Endothelial cell of umbilical vein (primary cell): Measurements from ENCODE around the gene RAB6B. TPM values are rescaled to one million over a fixed set of nuclear protein-coding genes. Genes with fewer than 3 reads are reported as not detected.

Source experiments
- BruUV-seq: library from RNA; stranded (reverse); fragments of 400-500 nt; replicated peaks from 2 replicates; lab custom pipeline; 2021; lab: Mats Ljungman, UMichigan
- CTCF ChIA-PET: fragments of 300-600, 350-600 bp; sonication (Branson Sonifier 250); formaldehyde crosslinking; loops from one replicate; lab custom pipeline; 2021; ENCODE audit warnings: antibody characterized with exemption, inconsistent platforms; lab: Charles Lee
- POLR2A ChIA-PET: fragments of 300-600, 350-600 bp; sonication (Branson Sonifier 250); formaldehyde crosslinking; loops from one replicate; lab custom pipeline; 2021; ENCODE audit warnings: antibody characterized with exemption, inconsistent platforms; lab: Charles Lee
- DNase-seq: peaks from one replicate; pipeline ENCODE4 v3.0.0-alpha.2; 2011; ENCODE audit warnings: low read depth, low spot score
- FAIRE-seq: peaks from 2 replicates; lab custom pipeline; 2011; peaks lifted over from hg19 to GRCh38; lab: Jason Lieb, UNC
- H2AFZ ChIP-seq: 2 replicates; pipeline ENCODE4 v1.6.0; 2012; ENCODE audit warnings: low read depth, low read length, control low read depth, inconsistent platforms
- H3K27ac ChIP-seq: 2 replicates; pipeline ENCODE4 v1.5.1; 2011; ENCODE audit warnings: low read depth, mild to moderate bottlenecking, control low read depth, low read length, moderate library complexity; ENCODE audit not compliant: insufficient read depth
- H3K27me3 ChIP-seq, 2 experiments: 2 replicates each; pipeline versions ENCODE4 v1.6.0 to v1.6.1; 2011; ENCODE audit warnings: low read length in 2 of 2, mixed read lengths in 1 of 2; ENCODE audit not compliant: control insufficient read depth in 2 of 2, insufficient read depth in 2 of 2
- H3K36me3 ChIP-seq, 2 experiments: 2 replicates in 1 of 2; 3 replicates in 1 of 2; pipeline ENCODE4 v1.5.1; 2011; ENCODE audit warnings: low read length in 2 of 2, mild to moderate bottlenecking in 1 of 2, moderate library complexity in 1 of 2; ENCODE audit not compliant: control insufficient read depth in 2 of 2, insufficient read depth in 2 of 2; ENCODE audit errors: extremely low read depth in 1 of 2
- H3K4me1 ChIP-seq: 3 replicates; pipeline ENCODE4 v1.5.1; 2011; ENCODE audit warnings: mild to moderate bottlenecking, low read length; ENCODE audit not compliant: control insufficient read depth, insufficient read depth; ENCODE audit errors: extremely low read depth
- H3K4me2 ChIP-seq: 2 replicates; pipeline ENCODE4 v1.6.1; 2011; ENCODE audit warnings: low read length, control low read depth, mixed read lengths; ENCODE audit not compliant: insufficient read depth
- H3K4me3 ChIP-seq, 3 experiments: fragments of 200-600 bp in 1 of 3; sonication (generic), shearing (Covaris generic) in 1 of 3; replicated peaks in 1 of 3; 2 replicates each; pipeline ENCODE4 v1.5.1; 2011 to 2016; ENCODE audit warnings: control low read depth in 3 of 3, low read length in 3 of 3, mild to moderate bottlenecking in 2 of 3, inconsistent platforms in 1 of 3, low read depth in 1 of 3, moderate library complexity in 1 of 3; ENCODE audit not compliant: insufficient read depth in 1 of 3
- H3K79me2 ChIP-seq: 2 replicates; pipeline ENCODE4 v1.6.0; 2012; ENCODE audit warnings: low read length, inconsistent platforms; ENCODE audit not compliant: control insufficient read depth, insufficient read depth
- H3K9ac ChIP-seq: replicated peaks from 2 replicates; pipeline ENCODE3; 2011; ENCODE audit warnings: low read length, control low read depth; ENCODE audit not compliant: insufficient read depth; ENCODE audit errors: extremely low read depth
- H3K9me1 ChIP-seq: replicated peaks from 3 replicates; pipeline ENCODE4 v1.6.0; 2011; ENCODE audit warnings: mild to moderate bottlenecking, low read length; ENCODE audit not compliant: control insufficient read depth, insufficient read depth; ENCODE audit errors: extremely low read depth
- H3K9me3 ChIP-seq: replicated peaks from 2 replicates; pipeline ENCODE4 v1.5.1; 2012; ENCODE audit warnings: low read length, inconsistent platforms; ENCODE audit not compliant: control insufficient read depth, insufficient read depth
- H4K20me1 ChIP-seq: replicated peaks from 2 replicates; pipeline ENCODE3; 2011; ENCODE audit warnings: mild to moderate bottlenecking, low read length; ENCODE audit not compliant: control insufficient read depth, insufficient read depth; ENCODE audit errors: extremely low read depth
- EZH2 ChIP-seq: IDR thresholded peaks from 2 replicates; pipeline ENCODE4 v1.6.1; 2012; ENCODE audit warnings: borderline replicate concordance, low read depth, mild to moderate bottlenecking, moderate library complexity, low read length, inconsistent platforms; ENCODE audit not compliant: severe bottlenecking
- FOS ChIP-seq: IDR thresholded peaks from 2 replicates; pipeline ENCODE4 v1.6.1; 2011; ENCODE audit warnings: mild to moderate bottlenecking, low read length, moderate library complexity, borderline replicate concordance; ENCODE audit not compliant: insufficient read depth
- GATA2 ChIP-seq: IDR thresholded peaks from 2 replicates; pipeline ENCODE4 v1.7.0; 2011; ENCODE audit warnings: low read depth, mild to moderate bottlenecking, moderate library complexity, mixed read lengths, low read length; ENCODE audit not compliant: insufficient read length, insufficient read depth
- JUN ChIP-seq: IDR thresholded peaks from 2 replicates; pipeline ENCODE4 v1.6.1; 2011; ENCODE audit warnings: borderline replicate concordance, low read depth; ENCODE audit not compliant: insufficient read length, insufficient read depth
- MYC ChIP-seq: IDR thresholded peaks from one replicate; pipeline ENCODE4 v1.6.1; 2011; ENCODE audit warnings: mild to moderate bottlenecking, low read depth, low read length
- POLR2A ChIP-seq: IDR thresholded peaks from 2 replicates; pipeline ENCODE4 v1.6.1; 2012; ENCODE audit warnings: low read depth, mild to moderate bottlenecking, control low read depth, low read length
- POLR2AphosphoS5 ChIP-seq: IDR thresholded peaks from 2 replicates; pipeline ENCODE4 v1.6.1; 2012; ENCODE audit warnings: low read depth, mild to moderate bottlenecking, control low read depth, low read length, moderate library complexity; ENCODE audit not compliant: insufficient read depth
- dilution Hi-C: fragments of 300-500 bp; cut with MboI; formaldehyde crosslinking; loops from one replicate; pipeline ENCODE4 v1.15.0; 2019; ENCODE audit warnings: low sequenced_read_pairs; ENCODE audit not compliant: extremely low pct_ligation_motif_present
- intact Hi-C: fragments of 100-400 bp; cut with micrococcal nuclease; formaldehyde crosslinking; loops from one replicate; pipeline ENCODE4 v1.10.0; 2022
- polyA plus RNA-seq, 4 experiments: library from polyadenylated mRNA; depleted of rRNA in 3 of 4; stranded (reverse) in 3 of 4; unstranded in 1 of 4; fragments of >200 nt; gene quantifications; 2 replicates each; pipeline versions ENCODE4 v1.2.1 to v1.2.3, GENCODE V29; 2011 to 2012; ENCODE audit warnings: missing spikeins in 1 of 4
- total RNA-seq: library from RNA; stranded (reverse); gene quantifications from 2 replicates; pipeline ENCODE4 v1.2.3, GENCODE V29; 2021
- TF ChIP-seq, protein P1 (sequence below): IDR thresholded peaks from 2 replicates; pipeline ENCODE4 v1.6.1; 2011; ENCODE audit not compliant: insufficient read depth, insufficient read length
- TF ChIP-seq, protein P2 (sequence below), 2 donors: IDR thresholded peaks; 1 replicate in 1 of 2; 2 replicates in 1 of 2; pipeline ENCODE4 v1.5.1; 2011; ENCODE audit warnings: low read length in 2 of 2, mild to moderate bottlenecking in 2 of 2, moderate library complexity in 2 of 2, control low read depth in 1 of 2, inconsistent platforms in 1 of 2, low read depth in 1 of 2; ENCODE audit not compliant: insufficient read depth in 1 of 2; ENCODE audit errors: extremely low read depth in 1 of 2

RAB6B gene
- total and polyA plus RNA-seq, 2 donors (not counting 3 experiments of a cell fraction or from before 2014, with no cell fraction given): 1.7 to 6.7 TPM

DNA sequence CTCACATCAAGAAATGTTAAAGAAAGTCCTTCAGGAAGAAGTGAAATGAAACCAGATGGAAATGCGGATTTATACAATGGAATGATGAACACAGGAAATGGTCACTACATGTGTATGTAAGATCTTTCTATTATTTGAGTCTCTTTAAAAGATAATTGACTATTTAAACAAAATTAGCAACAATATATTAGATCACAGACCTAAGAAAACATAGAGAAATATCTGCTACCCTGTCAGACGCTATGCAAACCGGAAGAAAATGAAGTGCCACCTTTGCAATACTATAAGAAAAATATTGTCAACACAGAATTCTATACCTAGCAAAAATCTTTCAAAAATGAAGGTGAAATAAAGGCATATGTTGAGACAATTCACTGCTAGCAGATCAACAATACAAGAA lies 17.2 kb downstream of the RAB6B start:
- Histone ChIP-seq H3K27ac (no peak overlapping the region), H3K4me1 (peaks cover 9% of the 10 kb centered on the region), H4K20me1 (no peaks in the 10 kb centered on the region), H2AFZ (no peak overlapping the region), H3K4me2 (no peak overlapping the region), H3K9me3 (no peaks in the 10 kb centered on the region), H3K9ac (no peak overlapping the region), H3K27me3 (no peaks in the 10 kb centered on the region), H3K36me3 (no peaks in the 10 kb centered on the region), H3K9me1 (no peaks in the 10 kb centered on the region), H3K4me3 (no peak overlapping the region), H3K79me2 (no peaks in the 10 kb centered on the region)
- dilution Hi-C loops (no loop called here), intact Hi-C loops (no loop called here)
- no peak for FAIRE-seq
- DNase-seq: no peak
- ChIA-PET CTCF (interaction anchor here (1.3 kb wide), 1 partner anchor 9 kb away, joined by 3 read pairs; no protein-coding TSS in a partner anchor), POLR2A (no interaction called here)
- TF ChIP-seq JUN (no peak), POLR2A (no peak), FOS (no peak), EZH2 (no peak), POLR2AphosphoS5 (no peak), MYC (no peak), GATA2 (no peak)
- TF ChIP-seq, protein P1, sequence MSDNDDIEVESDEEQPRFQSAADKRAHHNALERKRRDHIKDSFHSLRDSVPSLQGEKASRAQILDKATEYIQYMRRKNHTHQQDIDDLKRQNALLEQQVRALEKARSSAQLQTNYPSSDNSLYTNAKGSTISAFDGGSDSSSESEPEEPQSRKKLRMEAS: no peak
- TF ChIP-seq, protein P2, sequence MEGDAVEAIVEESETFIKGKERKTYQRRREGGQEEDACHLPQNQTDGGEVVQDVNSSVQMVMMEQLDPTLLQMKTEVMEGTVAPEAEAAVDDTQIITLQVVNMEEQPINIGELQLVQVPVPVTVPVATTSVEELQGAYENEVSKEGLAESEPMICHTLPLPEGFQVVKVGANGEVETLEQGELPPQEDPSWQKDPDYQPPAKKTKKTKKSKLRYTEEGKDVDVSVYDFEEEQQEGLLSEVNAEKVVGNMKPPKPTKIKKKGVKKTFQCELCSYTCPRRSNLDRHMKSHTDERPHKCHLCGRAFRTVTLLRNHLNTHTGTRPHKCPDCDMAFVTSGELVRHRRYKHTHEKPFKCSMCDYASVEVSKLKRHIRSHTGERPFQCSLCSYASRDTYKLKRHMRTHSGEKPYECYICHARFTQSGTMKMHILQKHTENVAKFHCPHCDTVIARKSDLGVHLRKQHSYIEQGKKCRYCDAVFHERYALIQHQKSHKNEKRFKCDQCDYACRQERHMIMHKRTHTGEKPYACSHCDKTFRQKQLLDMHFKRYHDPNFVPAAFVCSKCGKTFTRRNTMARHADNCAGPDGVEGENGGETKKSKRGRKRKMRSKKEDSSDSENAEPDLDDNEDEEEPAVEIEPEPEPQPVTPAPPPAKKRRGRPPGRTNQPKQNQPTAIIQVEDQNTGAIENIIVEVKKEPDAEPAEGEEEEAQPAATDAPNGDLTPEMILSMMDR (IDR thresholded peaks at IDR 0.05; ENCODE audit: extremely low read depth in 1 of 2, insufficient read depth in 1 of 2, low read depth in 1 of 2, low read length in 2 of 2): no peak
- BruUV-seq: no TSS peak
